ENCODE results near the gene EVA1A.
A peak's percentile ranks its signal among the peaks of the same experiment; 100 is the strongest.

The EVA1A gene

DNA sequence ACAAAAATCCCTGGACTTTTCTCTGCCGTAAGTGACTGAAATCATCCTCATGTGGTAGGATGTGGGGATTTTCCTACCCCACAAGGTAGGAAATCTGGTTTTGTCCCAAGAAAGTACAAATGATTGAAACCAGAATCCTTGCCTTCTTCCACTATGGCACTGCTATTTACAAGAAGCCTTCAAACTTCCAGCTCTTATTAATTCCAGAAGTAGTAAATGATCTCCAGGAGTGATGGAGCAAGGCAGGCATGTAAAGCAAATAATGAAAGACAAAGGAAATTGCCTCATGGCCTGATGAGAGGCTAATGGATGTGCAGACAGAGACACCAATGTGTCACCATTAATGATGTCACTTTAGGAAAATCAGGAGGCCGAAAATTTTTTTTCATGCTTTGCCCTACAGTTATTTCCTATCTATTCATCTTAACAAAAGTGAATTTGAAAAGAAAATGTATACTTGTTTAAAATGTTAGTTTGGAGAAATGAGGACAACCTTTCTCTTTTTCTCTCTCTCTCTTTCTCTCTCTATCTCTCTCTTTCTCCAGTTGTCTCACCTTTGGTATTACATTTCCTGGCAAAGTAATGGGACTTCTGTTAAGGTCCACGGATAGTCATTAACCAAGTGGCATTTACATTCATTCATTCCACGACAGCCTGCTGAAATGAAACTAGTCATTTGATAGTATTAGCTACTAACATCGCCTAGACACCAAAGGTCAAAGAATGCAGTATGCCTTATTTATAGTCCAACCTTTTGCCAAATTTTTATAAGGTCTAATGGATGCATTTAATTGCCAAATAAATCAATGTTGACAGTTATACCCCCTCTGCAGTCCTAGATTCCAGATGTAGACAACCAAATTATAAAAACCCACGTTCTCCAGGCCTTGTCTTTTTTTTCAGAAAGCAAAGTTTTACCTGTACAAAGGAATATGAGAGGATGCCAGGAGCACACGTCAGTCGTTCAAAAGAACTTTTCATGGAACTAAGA is 5.0 kb upstream of the EVA1A start:
- Histone ChIP-seq H3K27ac (ENCODE audit: extremely low read depth, low read depth, low read length) (no peak overlapping the region), H3K9me3 (ENCODE audit: control insufficient read depth, insufficient read depth, low read depth, low read length) (no peaks in the 10 kb centered on the region), H3K4me3 (ENCODE audit: low read depth, low read length) (no peak overlapping the region), H3K4me1 (ENCODE audit: control insufficient read depth, insufficient read depth, low read length) (no peaks in the 10 kb centered on the region; the same call in 1 of the 2 replicates), H3K36me3 (ENCODE audit: control insufficient read depth in 2 of 2, insufficient read depth in 1 of 2, low read length in 2 of 2) (no peaks in the 10 kb centered on the region)
- TF ChIP-seq MZF1 (tag by site-specific recombination; IDR thresholded peaks at IDR 0.05; ENCODE audit: borderline replicate concordance) = no peak
- TF ChIP-seq ZNF596 (tag by site-specific recombination; IDR thresholded peaks at IDR 0.05) = peak; percentile 48; the same call in 1 of the 2 replicates
- CTCF ChIA-PET = interaction anchor here (0.5 to 3.1 kb wide), 6 partner anchors 8 to 847 kb away, joined by 3 to 10 read pairs (median 4); no protein-coding TSS in a partner anchor
- POLR2A ChIA-PET = no interaction called here

DNA sequence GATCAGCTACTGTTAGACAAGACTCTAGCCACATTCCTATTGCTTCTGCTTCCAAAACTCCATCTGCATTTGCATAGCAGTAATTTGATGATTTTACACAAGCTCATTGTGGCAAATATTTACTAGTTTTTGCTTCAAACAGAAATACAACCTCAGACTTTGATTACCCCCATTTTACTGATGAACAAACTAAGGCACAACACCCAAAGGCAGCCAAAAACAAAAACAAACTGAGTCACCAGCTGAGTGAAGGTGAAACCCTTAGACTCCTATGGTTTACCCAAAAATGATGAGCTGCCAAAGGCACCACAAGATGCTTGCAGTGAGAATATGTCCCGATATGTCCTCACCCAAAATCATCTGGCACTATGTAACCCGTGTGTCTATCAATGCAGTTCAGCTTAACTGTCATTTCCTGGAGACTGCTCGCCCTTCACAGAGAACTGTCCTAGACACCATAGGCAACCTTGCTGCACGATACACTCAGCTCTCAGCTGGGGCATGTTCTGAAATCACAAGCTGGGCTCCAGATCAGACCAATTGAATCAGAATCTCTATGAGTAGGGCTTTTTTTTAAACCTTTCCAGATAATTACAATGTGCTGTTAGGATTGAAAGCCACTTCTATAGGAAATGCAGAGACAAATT is 4.1 kb upstream of the EVA1A start:
- H3K9me3 ChIP-seq (ENCODE audit: control insufficient read depth, insufficient read depth, low read depth, low read length) = no peaks in the 10 kb centered on the region
- H3K4me1 ChIP-seq (ENCODE audit: control insufficient read depth, insufficient read depth, low read length) = no peaks in the 10 kb centered on the region; the same call in 1 of the 2 replicates
- no peaks in the 10 kb centered on the region for H3K36me3 ChIP-seq (ENCODE audit: control insufficient read depth in 2 of 2, insufficient read depth in 1 of 2, low read length in 2 of 2)
- H3K27ac ChIP-seq (ENCODE audit: extremely low read depth, low read depth, low read length) = no peak overlapping the region
- ChIA-PET CTCF (interaction anchor here (0.5 to 3.1 kb wide), 7 partner anchors 9 to 846 kb away, joined by 3 to 10 read pairs (median 4); no protein-coding TSS in a partner anchor), POLR2A (no interaction called here)
- H3K4me3 ChIP-seq (ENCODE audit: low read depth, low read length) = no peak overlapping the region
- TF ChIP-seq ZFP41 (tag by site-specific recombination; IDR thresholded peaks at IDR 0.05; ENCODE audit: borderline replicate concordance) = no peak
- no peak for TF ChIP-seq ZNF501 (tag by site-specific recombination; IDR thresholded peaks at IDR 0.05)
- TF ChIP-seq, protein P1, sequence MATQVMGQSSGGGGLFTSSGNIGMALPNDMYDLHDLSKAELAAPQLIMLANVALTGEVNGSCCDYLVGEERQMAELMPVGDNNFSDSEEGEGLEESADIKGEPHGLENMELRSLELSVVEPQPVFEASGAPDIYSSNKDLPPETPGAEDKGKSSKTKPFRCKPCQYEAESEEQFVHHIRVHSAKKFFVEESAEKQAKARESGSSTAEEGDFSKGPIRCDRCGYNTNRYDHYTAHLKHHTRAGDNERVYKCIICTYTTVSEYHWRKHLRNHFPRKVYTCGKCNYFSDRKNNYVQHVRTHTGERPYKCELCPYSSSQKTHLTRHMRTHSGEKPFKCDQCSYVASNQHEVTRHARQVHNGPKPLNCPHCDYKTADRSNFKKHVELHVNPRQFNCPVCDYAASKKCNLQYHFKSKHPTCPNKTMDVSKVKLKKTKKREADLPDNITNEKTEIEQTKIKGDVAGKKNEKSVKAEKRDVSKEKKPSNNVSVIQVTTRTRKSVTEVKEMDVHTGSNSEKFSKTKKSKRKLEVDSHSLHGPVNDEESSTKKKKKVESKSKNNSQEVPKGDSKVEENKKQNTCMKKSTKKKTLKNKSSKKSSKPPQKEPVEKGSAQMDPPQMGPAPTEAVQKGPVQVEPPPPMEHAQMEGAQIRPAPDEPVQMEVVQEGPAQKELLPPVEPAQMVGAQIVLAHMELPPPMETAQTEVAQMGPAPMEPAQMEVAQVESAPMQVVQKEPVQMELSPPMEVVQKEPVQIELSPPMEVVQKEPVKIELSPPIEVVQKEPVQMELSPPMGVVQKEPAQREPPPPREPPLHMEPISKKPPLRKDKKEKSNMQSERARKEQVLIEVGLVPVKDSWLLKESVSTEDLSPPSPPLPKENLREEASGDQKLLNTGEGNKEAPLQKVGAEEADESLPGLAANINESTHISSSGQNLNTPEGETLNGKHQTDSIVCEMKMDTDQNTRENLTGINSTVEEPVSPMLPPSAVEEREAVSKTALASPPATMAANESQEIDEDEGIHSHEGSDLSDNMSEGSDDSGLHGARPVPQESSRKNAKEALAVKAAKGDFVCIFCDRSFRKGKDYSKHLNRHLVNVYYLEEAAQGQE (tag by site-specific recombination; IDR thresholded peaks at IDR 0.05) = no peak
- no peak for TF ChIP-seq ZNF76 (tag by site-specific recombination; IDR thresholded peaks at IDR 0.05; ENCODE audit: borderline replicate concordance, low read depth)
- TF ChIP-seq, protein P2, sequence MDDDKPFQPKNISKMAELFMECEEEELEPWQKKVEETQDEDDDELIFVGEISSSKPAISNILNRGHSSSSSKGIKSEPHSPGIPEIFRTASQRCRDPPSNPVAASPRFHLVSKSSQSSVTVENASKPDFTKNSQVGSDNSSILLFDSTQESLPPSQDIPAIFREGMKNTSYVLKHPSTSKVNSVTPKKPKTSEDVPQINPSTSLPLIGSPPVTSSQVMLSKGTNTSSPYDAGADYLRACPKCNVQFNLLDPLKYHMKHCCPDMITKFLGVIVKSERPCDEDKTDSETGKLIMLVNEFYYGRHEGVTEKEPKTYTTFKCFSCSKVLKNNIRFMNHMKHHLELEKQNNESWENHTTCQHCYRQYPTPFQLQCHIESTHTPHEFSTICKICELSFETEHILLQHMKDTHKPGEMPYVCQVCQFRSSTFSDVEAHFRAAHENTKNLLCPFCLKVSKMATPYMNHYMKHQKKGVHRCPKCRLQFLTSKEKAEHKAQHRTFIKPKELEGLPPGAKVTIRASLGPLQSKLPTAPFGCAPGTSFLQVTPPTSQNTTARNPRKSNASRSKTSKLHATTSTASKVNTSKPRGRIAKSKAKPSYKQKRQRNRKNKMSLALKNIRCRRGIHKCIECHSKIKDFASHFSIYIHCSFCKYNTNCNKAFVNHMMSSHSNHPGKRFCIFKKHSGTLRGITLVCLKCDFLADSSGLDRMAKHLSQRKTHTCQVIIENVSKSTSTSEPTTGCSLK (tag by site-specific recombination; IDR thresholded peaks at IDR 0.05) = no peak
- no peak for TF ChIP-seq ZNF223 (tag by site-specific recombination; IDR thresholded peaks at IDR 0.05)
- no peak for TF ChIP-seq SP2 (tag by site-specific recombination; IDR thresholded peaks at IDR 0.05)
- no peak for TF ChIP-seq ZBTB21 (tag by site-specific recombination; IDR thresholded peaks at IDR 0.05)
- no peak for TF ChIP-seq ZNF112 (tag by site-specific recombination; IDR thresholded peaks at IDR 0.05)
- TF ChIP-seq, protein P3, sequence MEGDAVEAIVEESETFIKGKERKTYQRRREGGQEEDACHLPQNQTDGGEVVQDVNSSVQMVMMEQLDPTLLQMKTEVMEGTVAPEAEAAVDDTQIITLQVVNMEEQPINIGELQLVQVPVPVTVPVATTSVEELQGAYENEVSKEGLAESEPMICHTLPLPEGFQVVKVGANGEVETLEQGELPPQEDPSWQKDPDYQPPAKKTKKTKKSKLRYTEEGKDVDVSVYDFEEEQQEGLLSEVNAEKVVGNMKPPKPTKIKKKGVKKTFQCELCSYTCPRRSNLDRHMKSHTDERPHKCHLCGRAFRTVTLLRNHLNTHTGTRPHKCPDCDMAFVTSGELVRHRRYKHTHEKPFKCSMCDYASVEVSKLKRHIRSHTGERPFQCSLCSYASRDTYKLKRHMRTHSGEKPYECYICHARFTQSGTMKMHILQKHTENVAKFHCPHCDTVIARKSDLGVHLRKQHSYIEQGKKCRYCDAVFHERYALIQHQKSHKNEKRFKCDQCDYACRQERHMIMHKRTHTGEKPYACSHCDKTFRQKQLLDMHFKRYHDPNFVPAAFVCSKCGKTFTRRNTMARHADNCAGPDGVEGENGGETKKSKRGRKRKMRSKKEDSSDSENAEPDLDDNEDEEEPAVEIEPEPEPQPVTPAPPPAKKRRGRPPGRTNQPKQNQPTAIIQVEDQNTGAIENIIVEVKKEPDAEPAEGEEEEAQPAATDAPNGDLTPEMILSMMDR (tag by site-specific recombination; IDR thresholded peaks at IDR 0.05) = no peak
- TF ChIP-seq, protein P4, sequence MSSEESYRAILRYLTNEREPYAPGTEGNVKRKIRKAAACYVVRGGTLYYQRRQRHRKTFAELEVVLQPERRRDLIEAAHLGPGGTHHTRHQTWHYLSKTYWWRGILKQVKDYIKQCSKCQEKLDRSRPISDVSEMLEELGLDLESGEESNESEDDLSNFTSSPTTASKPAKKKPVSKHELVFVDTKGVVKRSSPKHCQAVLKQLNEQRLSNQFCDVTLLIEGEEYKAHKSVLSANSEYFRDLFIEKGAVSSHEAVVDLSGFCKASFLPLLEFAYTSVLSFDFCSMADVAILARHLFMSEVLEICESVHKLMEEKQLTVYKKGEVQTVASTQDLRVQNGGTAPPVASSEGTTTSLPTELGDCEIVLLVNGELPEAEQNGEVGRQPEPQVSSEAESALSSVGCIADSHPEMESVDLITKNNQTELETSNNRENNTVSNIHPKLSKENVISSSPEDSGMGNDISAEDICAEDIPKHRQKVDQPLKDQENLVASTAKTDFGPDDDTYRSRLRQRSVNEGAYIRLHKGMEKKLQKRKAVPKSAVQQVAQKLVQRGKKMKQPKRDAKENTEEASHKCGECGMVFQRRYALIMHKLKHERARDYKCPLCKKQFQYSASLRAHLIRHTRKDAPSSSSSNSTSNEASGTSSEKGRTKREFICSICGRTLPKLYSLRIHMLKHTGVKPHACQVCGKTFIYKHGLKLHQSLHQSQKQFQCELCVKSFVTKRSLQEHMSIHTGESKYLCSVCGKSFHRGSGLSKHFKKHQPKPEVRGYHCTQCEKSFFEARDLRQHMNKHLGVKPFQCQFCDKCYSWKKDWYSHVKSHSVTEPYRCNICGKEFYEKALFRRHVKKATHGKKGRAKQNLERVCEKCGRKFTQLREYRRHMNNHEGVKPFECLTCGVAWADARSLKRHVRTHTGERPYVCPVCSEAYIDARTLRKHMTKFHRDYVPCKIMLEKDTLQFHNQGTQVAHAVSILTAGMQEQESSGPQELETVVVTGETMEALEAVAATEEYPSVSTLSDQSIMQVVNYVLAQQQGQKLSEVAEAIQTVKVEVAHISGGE (tag by site-specific recombination; conservative IDR thresholded peaks at IDR 0.05; ENCODE audit: low read depth) = no peak
- TF ChIP-seq ZNF132 (tag by site-specific recombination; IDR thresholded peaks at IDR 0.05; ENCODE audit: borderline replicate concordance) = no peak
- TF ChIP-seq, protein P5, sequence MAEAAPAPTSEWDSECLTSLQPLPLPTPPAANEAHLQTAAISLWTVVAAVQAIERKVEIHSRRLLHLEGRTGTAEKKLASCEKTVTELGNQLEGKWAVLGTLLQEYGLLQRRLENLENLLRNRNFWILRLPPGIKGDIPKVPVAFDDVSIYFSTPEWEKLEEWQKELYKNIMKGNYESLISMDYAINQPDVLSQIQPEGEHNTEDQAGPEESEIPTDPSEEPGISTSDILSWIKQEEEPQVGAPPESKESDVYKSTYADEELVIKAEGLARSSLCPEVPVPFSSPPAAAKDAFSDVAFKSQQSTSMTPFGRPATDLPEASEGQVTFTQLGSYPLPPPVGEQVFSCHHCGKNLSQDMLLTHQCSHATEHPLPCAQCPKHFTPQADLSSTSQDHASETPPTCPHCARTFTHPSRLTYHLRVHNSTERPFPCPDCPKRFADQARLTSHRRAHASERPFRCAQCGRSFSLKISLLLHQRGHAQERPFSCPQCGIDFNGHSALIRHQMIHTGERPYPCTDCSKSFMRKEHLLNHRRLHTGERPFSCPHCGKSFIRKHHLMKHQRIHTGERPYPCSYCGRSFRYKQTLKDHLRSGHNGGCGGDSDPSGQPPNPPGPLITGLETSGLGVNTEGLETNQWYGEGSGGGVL (tag by site-specific recombination; IDR thresholded peaks at IDR 0.05) = no peak
- TF ChIP-seq, protein P6, sequence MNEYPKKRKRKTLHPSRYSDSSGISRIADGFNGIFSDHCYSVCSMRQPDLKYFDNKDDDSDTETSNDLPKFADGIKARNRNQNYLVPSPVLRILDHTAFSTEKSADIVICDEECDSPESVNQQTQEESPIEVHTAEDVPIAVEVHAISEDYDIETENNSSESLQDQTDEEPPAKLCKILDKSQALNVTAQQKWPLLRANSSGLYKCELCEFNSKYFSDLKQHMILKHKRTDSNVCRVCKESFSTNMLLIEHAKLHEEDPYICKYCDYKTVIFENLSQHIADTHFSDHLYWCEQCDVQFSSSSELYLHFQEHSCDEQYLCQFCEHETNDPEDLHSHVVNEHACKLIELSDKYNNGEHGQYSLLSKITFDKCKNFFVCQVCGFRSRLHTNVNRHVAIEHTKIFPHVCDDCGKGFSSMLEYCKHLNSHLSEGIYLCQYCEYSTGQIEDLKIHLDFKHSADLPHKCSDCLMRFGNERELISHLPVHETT (tag by site-specific recombination; IDR thresholded peaks at IDR 0.05) = no peak
